MCF 10A (cell line): ENCODE results near the gene IDH2. TPM values are rescaled to one million over a fixed set of nuclear protein-coding genes. Genes with fewer than 3 reads are reported as not detected.
A peak's percentile ranks its signal among the peaks of the same experiment; 100 is the strongest.

Experiments used
- BruUV-seq: library from RNA; stranded (reverse); fragments of 400-500 nt; replicated peaks from 2 replicates; lab custom pipeline; 2021; lab: Mats Ljungman, UMichigan
- CTCF ChIA-PET: fragments of 300-600 bp; sonication (Branson Sonifier 250); formaldehyde crosslinking; extraction: SDS; loops from one replicate; lab custom pipeline; 2021; ENCODE audit warnings: antibody characterized with exemption, inconsistent platforms; lab: Yijun Ruan, JAX
- POLR2A ChIA-PET: fragments of 300-600, 350-650 bp; sonication (Branson Sonifier 250); formaldehyde crosslinking; extraction: SDS; loops from one replicate; lab custom pipeline; 2020; ENCODE audit warnings: antibody characterized with exemption, inconsistent platforms; lab: Yijun Ruan, JAX
- DNase-seq: peaks from one replicate; pipeline ENCODE4 v3.0.0-alpha.2; 2018; ENCODE audit not compliant: unreplicated experiment
- H3K27ac Mint-ChIP-seq: one replicate; pipeline ENCODE4 v1.8.0; 2022; ENCODE audit warnings: mild to moderate bottlenecking, low read depth, mixed read lengths; ENCODE audit not compliant: unreplicated experiment
- H3K27me3 Mint-ChIP-seq: one replicate; pipeline ENCODE4 v1.8.0; 2022; ENCODE audit warnings: mixed read lengths; ENCODE audit not compliant: insufficient read depth, unreplicated experiment
- H3K36me3 Mint-ChIP-seq: one replicate; pipeline ENCODE4 v1.8.0; 2022; ENCODE audit warnings: mild to moderate bottlenecking, moderate library complexity, mixed read lengths; ENCODE audit not compliant: insufficient read depth, unreplicated experiment
- H3K4me1 Mint-ChIP-seq: one replicate; pipeline ENCODE4 v1.8.0; 2022; ENCODE audit warnings: mixed read lengths; ENCODE audit not compliant: insufficient read depth, unreplicated experiment
- H3K4me3 Mint-ChIP-seq: one replicate; pipeline ENCODE4 v1.8.0; 2022; ENCODE audit warnings: mild to moderate bottlenecking, moderate library complexity, mixed read lengths; ENCODE audit not compliant: unreplicated experiment
- H3K9me3 Mint-ChIP-seq: one replicate; pipeline ENCODE4 v1.8.0; 2022; ENCODE audit warnings: mixed read lengths; ENCODE audit not compliant: unreplicated experiment
- intact Hi-C: fragments of 100-400 bp; cut with micrococcal nuclease; formaldehyde crosslinking; loops from 2 replicates; pipeline ENCODE4 v1.14.1; 2022
- total RNA-seq: library from RNA; stranded (reverse); gene quantifications from 2 replicates; pipeline ENCODE4 v1.2.3, GENCODE V29; 2022
- TF ChIP-seq, protein P1 (sequence below): fragments of 200-600 bp; IDR thresholded peaks from one replicate; pipeline ENCODE4 v1.8.0; 2022; ENCODE audit warnings: antibody characterized with exemption, mild to moderate bottlenecking; ENCODE audit not compliant: unreplicated experiment

The IDH2 gene
- total RNA-seq, 1 experiment from 2014 or later = 10.2 TPM

DNA sequence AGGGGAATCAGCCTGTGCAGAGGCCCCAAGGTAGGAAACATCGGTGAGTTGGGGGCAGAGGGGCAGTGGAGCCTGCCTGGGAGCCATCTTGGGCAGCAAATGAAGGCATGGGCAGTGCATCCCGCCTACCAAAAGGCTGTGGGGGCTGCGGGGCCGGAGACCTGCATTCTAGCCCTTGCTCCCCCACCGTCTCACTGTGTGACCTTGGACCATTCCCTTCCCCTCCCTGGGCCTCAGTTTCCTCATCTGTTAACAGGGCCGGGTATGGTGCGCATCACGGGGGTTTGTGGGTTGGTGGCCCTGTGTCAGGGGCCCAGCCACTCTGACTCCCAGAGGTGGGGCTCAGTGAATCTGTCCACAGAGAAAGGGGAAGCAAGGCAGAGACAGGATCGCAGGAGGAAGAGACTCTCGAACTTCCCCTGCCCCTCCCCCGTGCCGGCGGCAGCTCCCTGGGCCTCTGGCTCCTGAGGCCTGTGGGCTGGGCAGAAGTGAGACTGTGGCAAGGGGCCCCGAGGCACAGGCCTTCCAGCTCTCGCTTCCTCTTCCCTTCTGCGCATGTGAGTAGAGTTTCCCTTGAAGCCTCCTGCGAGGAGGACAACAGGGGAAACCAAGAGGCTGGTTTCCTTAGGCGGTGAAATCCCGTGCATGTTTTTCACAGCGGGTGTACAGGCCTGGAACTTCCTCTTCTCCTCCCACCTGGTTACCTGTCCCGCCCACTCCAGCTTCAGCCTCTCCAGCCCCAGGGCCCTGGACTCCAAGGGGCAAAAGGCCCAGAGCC lies 42.9 kb downstream of the IDH2 start:
- H3K27ac Mint-ChIP-seq = peak overlapping the region; percentile 78
- H3K4me1 Mint-ChIP-seq = peaks cover 25% of the 10 kb centered on the region
- H3K27me3 Mint-ChIP-seq = no peaks in the 10 kb centered on the region
- H3K4me3 Mint-ChIP-seq = no peak overlapping the region
- POLR2A ChIA-PET = interaction anchor here (0.6 kb wide), 1 partner anchor 49 kb away, joined by 3 read pairs; no protein-coding TSS in a partner anchor
- H3K9me3 Mint-ChIP-seq = no peaks in the 10 kb centered on the region
- BruUV-seq = no TSS peak
- TF ChIP-seq, protein P1, sequence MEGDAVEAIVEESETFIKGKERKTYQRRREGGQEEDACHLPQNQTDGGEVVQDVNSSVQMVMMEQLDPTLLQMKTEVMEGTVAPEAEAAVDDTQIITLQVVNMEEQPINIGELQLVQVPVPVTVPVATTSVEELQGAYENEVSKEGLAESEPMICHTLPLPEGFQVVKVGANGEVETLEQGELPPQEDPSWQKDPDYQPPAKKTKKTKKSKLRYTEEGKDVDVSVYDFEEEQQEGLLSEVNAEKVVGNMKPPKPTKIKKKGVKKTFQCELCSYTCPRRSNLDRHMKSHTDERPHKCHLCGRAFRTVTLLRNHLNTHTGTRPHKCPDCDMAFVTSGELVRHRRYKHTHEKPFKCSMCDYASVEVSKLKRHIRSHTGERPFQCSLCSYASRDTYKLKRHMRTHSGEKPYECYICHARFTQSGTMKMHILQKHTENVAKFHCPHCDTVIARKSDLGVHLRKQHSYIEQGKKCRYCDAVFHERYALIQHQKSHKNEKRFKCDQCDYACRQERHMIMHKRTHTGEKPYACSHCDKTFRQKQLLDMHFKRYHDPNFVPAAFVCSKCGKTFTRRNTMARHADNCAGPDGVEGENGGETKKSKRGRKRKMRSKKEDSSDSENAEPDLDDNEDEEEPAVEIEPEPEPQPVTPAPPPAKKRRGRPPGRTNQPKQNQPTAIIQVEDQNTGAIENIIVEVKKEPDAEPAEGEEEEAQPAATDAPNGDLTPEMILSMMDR = no peak
- CTCF ChIA-PET = interaction anchor here (1.2 kb wide), 1 partner anchor 12 kb away, joined by 3 read pairs; no protein-coding TSS in a partner anchor
- peak; percentile 72 for DNase-seq
- intact Hi-C loops = no loop called here
- peaks cover 7% of the 10 kb centered on the region for H3K36me3 Mint-ChIP-seq

DNA sequence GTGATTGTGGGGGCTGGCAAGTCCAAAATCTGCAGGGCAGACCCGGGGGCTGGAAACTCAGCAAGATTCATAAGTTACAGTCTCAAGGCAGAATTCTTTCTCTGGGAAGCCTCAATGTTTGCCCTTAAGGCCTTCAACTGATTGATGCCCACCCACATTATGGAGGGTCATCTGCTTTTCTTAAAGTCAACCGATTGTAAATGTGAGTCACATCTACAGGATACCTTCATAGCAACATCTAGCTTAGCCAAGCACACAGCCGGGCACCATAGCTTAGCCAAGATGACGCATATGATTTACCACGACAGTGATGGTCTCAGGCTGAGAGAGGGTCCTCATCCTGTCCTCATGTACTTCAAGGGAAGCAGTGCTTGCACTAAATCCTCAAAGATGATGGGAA lies 43.5 kb downstream of the IDH2 start:
- no peaks in the 10 kb centered on the region for H3K27me3 Mint-ChIP-seq
- peaks cover 29% of the 10 kb centered on the region for H3K4me1 Mint-ChIP-seq

DNA sequence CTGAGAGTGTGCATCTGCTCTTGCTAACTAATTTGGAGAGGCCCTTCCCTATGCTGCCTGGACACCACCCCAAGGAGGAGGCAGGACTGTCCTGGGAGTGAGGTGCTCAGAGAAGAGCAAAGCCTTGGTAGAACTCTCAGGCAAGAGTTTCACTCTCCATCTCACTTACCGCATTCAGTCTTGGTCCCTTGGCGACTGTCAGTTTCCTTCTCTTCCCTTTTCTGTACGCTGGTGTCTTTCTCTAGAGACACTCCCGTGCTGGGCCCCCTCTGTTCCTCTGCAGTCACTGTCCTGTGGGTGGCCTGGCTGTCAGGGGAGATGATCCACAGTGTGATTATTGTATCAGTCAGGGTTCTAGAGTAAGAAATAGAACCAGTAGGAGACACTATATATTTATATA lies 44.0 kb downstream of the IDH2 start:
- peaks cover 7% of the 10 kb centered on the region for H3K36me3 Mint-ChIP-seq
- peak overlapping the region; percentile 78 for H3K27ac Mint-ChIP-seq
- CTCF ChIA-PET = no interaction called here
- peaks cover 30% of the 10 kb centered on the region for H3K4me1 Mint-ChIP-seq
- POLR2A ChIA-PET = interaction anchor here (0.7 kb wide), 1 partner anchor 155 kb away, joined by 3 read pairs; no protein-coding TSS in a partner anchor
- intact Hi-C loops = no loop called here
- H3K9me3 Mint-ChIP-seq = no peaks in the 10 kb centered on the region
- no peak for DNase-seq
- no TSS peak for BruUV-seq
- H3K4me3 Mint-ChIP-seq = no peak overlapping the region
- no peaks in the 10 kb centered on the region for H3K27me3 Mint-ChIP-seq
- TF ChIP-seq, protein P1 = no peak

More for the DNA sequence above, 43.5 kb downstream of the IDH2 start:
- no TSS peak for BruUV-seq
- DNase-seq = no peak
- ChIA-PET POLR2A (no interaction called here), CTCF (interaction anchor here (1.2 kb wide), 1 partner anchor 12 kb away, joined by 3 read pairs; no protein-coding TSS in a partner anchor)
- TF ChIP-seq, protein P1 = no peak
- Mint-ChIP-seq H3K27ac (peak overlapping the region; percentile 78), H3K9me3 (no peaks in the 10 kb centered on the region), H3K36me3 (peaks cover 7% of the 10 kb centered on the region), H3K4me3 (no peak overlapping the region)
- intact Hi-C loops = no loop called here

DNA sequence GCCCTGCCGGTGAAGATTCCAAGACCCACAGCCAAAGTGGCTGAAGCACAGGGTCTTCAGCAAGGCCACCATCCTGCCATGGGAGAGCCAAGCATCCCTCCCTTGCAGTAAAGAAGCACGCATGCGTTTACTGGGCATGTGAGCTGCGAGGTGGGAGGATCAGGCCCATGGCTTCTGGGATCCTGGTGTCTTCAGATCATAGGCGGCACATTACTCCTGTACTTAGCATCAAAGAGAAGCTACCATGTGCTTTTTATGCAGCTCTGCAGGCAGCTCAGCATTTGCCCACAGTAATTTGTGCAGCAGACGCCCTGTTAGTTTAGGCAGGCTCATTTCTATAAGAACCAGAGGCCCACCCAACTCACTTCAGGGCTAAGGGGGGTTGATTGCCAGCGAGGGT lies 45.7 kb downstream of the IDH2 start:
- Mint-ChIP-seq H3K36me3 (peaks cover 20% of the 10 kb centered on the region), H3K9me3 (no peaks in the 10 kb centered on the region), H3K4me1 (peaks cover 18% of the 10 kb centered on the region), H3K27ac (no peak overlapping the region), H3K27me3 (no peaks in the 10 kb centered on the region), H3K4me3 (no peak overlapping the region)
- intact Hi-C loops = no loop called here
- DNase-seq = no peak
- ChIA-PET CTCF (no interaction called here), POLR2A (interaction anchor here (1.0 kb wide), 1 partner anchor 9 kb away, joined by 3 read pairs; no protein-coding TSS in a partner anchor)
- no TSS peak for BruUV-seq
- TF ChIP-seq, protein P1 = no peak
